HepG2 (cell line): ENCODE results near the gene EXTL1. TPM values are rescaled to one million over a fixed set of nuclear protein-coding genes. Genes with fewer than 3 reads are reported as not detected.

Source experiments
- ATAC-seq: fragments of 200-7000 bp; cut with Tn5 transposase; 3 replicates; pipeline ENCODE4 v1.9.1; 2020; ENCODE audit warnings: mild to moderate bottlenecking, moderate library complexity
- BruUV-seq: library from RNA; stranded (reverse); fragments of 400-500 nt; replicated peaks from 2 replicates; lab custom pipeline; 2021; lab: Mats Ljungman, UMichigan
- CTCF ChIA-PET: fragments of 300-600 bp; formaldehyde crosslinking; extraction: SDS; loops from one replicate; lab custom pipeline; 2021; ENCODE audit warnings: low total read pairs, inconsistent platforms, low intra/inter-chr PET ratio; lab: Yijun Ruan, JAX
- POLR2A ChIA-PET: fragments of 350-600 bp; sonication (Branson Sonifier 250); formaldehyde crosslinking; loops from one replicate; lab custom pipeline; 2020; ENCODE audit warnings: antibody characterized with exemption, inconsistent platforms; lab: Yijun Ruan, JAX
- DNase-seq: peaks from one replicate; pipeline ENCODE4 v3.0.0-alpha.2; 2015; ENCODE audit warnings: low spot score
- FAIRE-seq: peaks from 3 replicates; lab custom pipeline; 2011; peaks lifted over from hg19 to GRCh38; lab: Jason Lieb, UNC
- H2AFZ ChIP-seq: one replicate; pipeline ENCODE4 v1.6.1; 2011; ENCODE audit warnings: low read length, inconsistent platforms
- H3K27ac ChIP-seq: fragments of 300-600 bp; 3 replicates; pipeline ENCODE4 v1.8.0; 2011; ENCODE audit warnings: mixed run types, mild to moderate bottlenecking, mixed read lengths, low read length, inconsistent platforms; ENCODE audit not compliant: insufficient read depth; ENCODE audit errors: extremely low read length
- H3K27me3 ChIP-seq, 2 experiments: fragments of 200-600 bp in 1 of 2; 2 replicates in 1 of 2; 3 replicates in 1 of 2; pipeline versions ENCODE4 v1.6.0 to v1.8.0; 2011; ENCODE audit warnings: low read length in 2 of 2, mild to moderate bottlenecking in 2 of 2, moderate library complexity in 2 of 2, inconsistent platforms in 1 of 2; ENCODE audit not compliant: insufficient read depth in 2 of 2, control insufficient read depth in 1 of 2
- H3K36me3 ChIP-seq, 2 experiments: fragments of 200-600 bp in 1 of 2; replicated peaks in 1 of 2; 2 replicates in 1 of 2; 3 replicates in 1 of 2; pipeline versions ENCODE4 v1.5.1 to v1.8.0; 2011; ENCODE audit warnings: low read length in 2 of 2, inconsistent platforms in 1 of 2; ENCODE audit not compliant: insufficient read depth in 2 of 2, control insufficient read depth in 1 of 2
- H3K4me1 ChIP-seq: 2 replicates; pipeline ENCODE4 v1.5.1; 2012; ENCODE audit warnings: low read length, inconsistent platforms; ENCODE audit not compliant: insufficient read depth
- H3K4me2 ChIP-seq: 2 replicates; pipeline ENCODE4 v1.6.0; 2011; ENCODE audit warnings: low read depth, low read length, inconsistent platforms
- H3K4me3 ChIP-seq, 3 experiments: fragments of 200-600 bp in 1 of 3; sonication (generic), shearing (Covaris generic) in 1 of 3; replicated peaks in 1 of 3; 2 replicates each; pipeline ENCODE4 v1.5.1; 2011 to 2016; ENCODE audit warnings: low read length in 3 of 3, inconsistent platforms in 2 of 3, low read depth in 2 of 3, mild to moderate bottlenecking in 2 of 3, control low read depth in 1 of 3, mixed read lengths in 1 of 3; ENCODE audit not compliant: insufficient read depth in 1 of 3
- H3K79me2 ChIP-seq: one replicate; pipeline ENCODE4 v1.6.1; 2011; ENCODE audit warnings: low read length, inconsistent platforms; ENCODE audit not compliant: insufficient read depth
- H3K9ac ChIP-seq: 2 replicates; pipeline ENCODE4 v1.6.0; 2011; ENCODE audit warnings: mild to moderate bottlenecking, low read depth, low read length, inconsistent platforms; ENCODE audit not compliant: insufficient read depth
- H3K9me3 ChIP-seq: 2 replicates; pipeline ENCODE4 v1.5.1; 2012; ENCODE audit warnings: mild to moderate bottlenecking, low read length
- H4K20me1 ChIP-seq: 2 replicates; pipeline ENCODE4 v1.6.0; 2011; ENCODE audit warnings: inconsistent platforms, mild to moderate bottlenecking, low read length, moderate library complexity; ENCODE audit not compliant: insufficient read depth
- ADNP ChIP-seq: sonication (generic); formaldehyde crosslinking; IDR thresholded peaks from 2 replicates; pipeline ENCODE4 v1.4.0; 2020; ENCODE audit warnings: missing genetic modification reagents
- AKAP8 ChIP-seq: sonication (generic); formaldehyde crosslinking; IDR thresholded peaks from 2 replicates; pipeline ENCODE4 v1.5.1; 2020; ENCODE audit warnings: mild to moderate bottlenecking, missing genetic modification reagents
- ARNT ChIP-seq: fragments of 450-650 bp; IDR thresholded peaks from 2 replicates; pipeline ENCODE4 v1.6.1; 2017
- CBX2 ChIP-seq, 2 experiments: fragments of 200-600 bp in 1 of 2; sonication (generic); formaldehyde crosslinking in 1 of 2; IDR thresholded peaks; 2 replicates each; pipeline versions ENCODE4 v1.7.0 to v1.8.1; 2018 to 2022; ENCODE audit warnings: low read depth in 2 of 2, low read length in 1 of 2, mild to moderate bottlenecking in 1 of 2, missing genetic modification reagents in 1 of 2
- CEBPB ChIP-seq: IDR thresholded peaks from 2 replicates; pipeline ENCODE4 v1.6.1; 2011; ENCODE audit warnings: low read depth, low read length, improper control_type of control experiment, borderline replicate concordance
- CREB1 ChIP-seq, 2 experiments: fragments of 450-650 bp in 1 of 2; IDR thresholded peaks; 2 replicates each; pipeline ENCODE4 v1.6.1; 2016 to 2017; ENCODE audit warnings: control low read depth in 1 of 2, mild to moderate bottlenecking in 1 of 2, missing compliant biosample characterization in 1 of 2, missing genetic modification characterization in 1 of 2
- MAFG ChIP-seq: sonication (generic); formaldehyde crosslinking; IDR thresholded peaks from 2 replicates; pipeline ENCODE4 v1.5.1; 2020; ENCODE audit warnings: mild to moderate bottlenecking, missing genetic modification reagents
- MAFK ChIP-seq, 2 experiments: IDR thresholded peaks in 1 of 2; conservative IDR thresholded peaks in 1 of 2; 2 replicates each; pipeline ENCODE4 v1.6.1; 2011; ENCODE audit warnings: improper control_type of control experiment in 2 of 2, low read length in 2 of 2
- NR2F6 ChIP-seq, 2 experiments: IDR thresholded peaks; 2 replicates each; pipeline ENCODE4 v1.6.1; 2016; ENCODE audit warnings: antibody characterized with exemption in 1 of 2, mild to moderate bottlenecking in 1 of 2
- REL ChIP-seq: sonication (generic); formaldehyde crosslinking; conservative IDR thresholded peaks from 2 replicates; pipeline ENCODE4 v1.8.0; 2022; ENCODE audit warnings: mild to moderate bottlenecking, missing genetic modification reagents, moderate library complexity
- REXO4 ChIP-seq: sonication (generic); formaldehyde crosslinking; IDR thresholded peaks from 2 replicates; pipeline ENCODE4 v1.8.0; 2022; ENCODE audit warnings: missing genetic modification reagents, mild to moderate bottlenecking, borderline replicate concordance
- SATB2 ChIP-seq: sonication (generic); formaldehyde crosslinking; IDR thresholded peaks from 2 replicates; pipeline ENCODE4 v1.5.0; 2020; ENCODE audit warnings: missing genetic modification reagents
- SOX13 ChIP-seq, 3 experiments: fragments of 450-650 bp in 1 of 3; sonication (generic) in 1 of 3; formaldehyde crosslinking in 1 of 3; IDR thresholded peaks in 2 of 3; conservative IDR thresholded peaks in 1 of 3; 2 replicates each; pipeline versions ENCODE4 v1.5.0 to v1.6.1; 2016 to 2020; ENCODE audit warnings: antibody characterized with exemption in 1 of 3, mild to moderate bottlenecking in 1 of 3, missing compliant biosample characterization in 1 of 3, missing genetic modification reagents in 1 of 3, moderate library complexity in 1 of 3
- TARDBP ChIP-seq: sonication (generic); formaldehyde crosslinking; IDR thresholded peaks from 2 replicates; pipeline ENCODE4 v1.8.0; 2022; ENCODE audit warnings: mild to moderate bottlenecking, missing genetic modification reagents
- TOE1 ChIP-seq: sonication (generic); formaldehyde crosslinking; IDR thresholded peaks from 2 replicates; pipeline ENCODE4 v1.4.0; 2020; ENCODE audit warnings: mild to moderate bottlenecking, missing genetic modification reagents
- ZNF263 ChIP-seq: sonication (generic); formaldehyde crosslinking; IDR thresholded peaks from 2 replicates; pipeline ENCODE4 v1.4.0; 2020; ENCODE audit warnings: missing genetic modification reagents
- ZNF460 ChIP-seq: sonication (generic); formaldehyde crosslinking; IDR thresholded peaks from 2 replicates; pipeline ENCODE4 v1.5.1; 2020; ENCODE audit warnings: missing genetic modification reagents, mild to moderate bottlenecking, borderline replicate concordance
- ZNF768 ChIP-seq: sonication (generic); formaldehyde crosslinking; IDR thresholded peaks from 2 replicates; pipeline ENCODE4 v1.4.0; 2020; ENCODE audit warnings: missing genetic modification reagents
- ZNF775 ChIP-seq: sonication (generic); formaldehyde crosslinking; IDR thresholded peaks from 2 replicates; pipeline ENCODE4 v1.4.0; 2020; ENCODE audit warnings: missing genetic modification reagents, mild to moderate bottlenecking, moderate library complexity, borderline replicate concordance
- WGBS: methylation state at CpG from one replicate; pipeline ENCODE4 v1.1.6; 2017; ENCODE audit warnings: low lambda C conversion rate; 5-methylcytosine and 5-hydroxymethylcytosine counted together
- in situ Hi-C: cut with HindIII; loops from 2 replicates; pipeline ENCODE4 v1.10.0; 2017; ENCODE audit warnings: low pct_unique_long_range_greater_than_20kb; ENCODE audit not compliant: extremely low pct_ligation_motif_present
- intact Hi-C: fragments of 100-400 bp; cut with micrococcal nuclease; formaldehyde crosslinking; loops from one replicate; pipeline ENCODE4 v1.10.0; 2022; ENCODE audit not compliant: unreplicated experiment
- polyA plus RNA-seq, 8 experiments: library from polyadenylated mRNA; depleted of rRNA in 3 of 8; stranded (reverse) in 7 of 8; unstranded in 1 of 8; fragments of >200 nt; fragmentation: Illumina TruSeq in 4 of 8; extraction: Trizol in 4 of 8; gene quantifications; 2 replicates each; pipeline versions ENCODE4 v1.2.1 to v1.2.3, GENCODE V29; 2011 to 2016; ENCODE audit warnings: low read depth in 4 of 8, missing spikeins in 1 of 8, mixed read lengths in 1 of 8; ENCODE audit not compliant: insufficient read depth in 1 of 8
- total RNA-seq, 5 experiments: library from RNA; depleted of rRNA; stranded (reverse); fragments of >200 nt; fragmentation: Illumina TruSeq; extraction: Trizol; gene quantifications; 2 replicates each; pipeline ENCODE4 v1.2.3, GENCODE V29; 2016; ENCODE audit warnings: low read depth in 1 of 5

EXTL1 gene
- total and polyA plus RNA-seq, 2 of the 13 experiments (the other 11 are each of a cell fraction or from before 2014, with no cell fraction given) = 0.35 to 1.0 TPM

DNA sequence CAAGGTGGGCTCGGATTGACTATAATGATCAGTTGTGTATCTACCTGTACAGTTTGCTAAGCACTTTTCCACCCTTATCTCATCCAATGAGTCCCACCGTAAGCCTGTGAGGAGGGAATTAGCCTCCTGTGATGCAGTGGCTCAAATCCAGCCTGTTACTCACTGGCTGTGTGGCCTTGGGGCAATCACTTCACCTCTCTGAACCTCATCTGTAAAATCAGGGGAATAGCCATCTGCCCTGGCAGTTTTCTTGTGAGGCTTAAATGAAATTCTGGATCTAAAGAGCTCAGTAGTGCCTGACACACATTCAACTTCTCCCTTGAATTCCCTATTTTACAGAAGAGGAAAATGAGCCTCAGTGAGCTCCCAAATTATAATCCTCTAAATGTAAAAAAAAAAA lies 7.4 kb upstream of the EXTL1 start:
- 4% methylated on average over 2 of the region's 2 CpGs for WGBS
- TF ChIP-seq ZNF768 (peak; percentile 73; the same call in 1 of the 2 replicates), MAFK (conservative IDR thresholded peaks at IDR 0.05 in 1 of 2, IDR thresholded peaks at IDR 0.05 in 1 of 2; ENCODE audit: low read length in 2 of 2) (no peak)
- H3K4me3 ChIP-seq = no peak overlapping the region
- H3K36me3 ChIP-seq = no peaks in the 10 kb centered on the region
- ATAC-seq = no peak
- peaks cover 7 to 8% of the 10 kb centered on the region in 2 experiments; a peak in 3 of 5 replicates for H3K27me3 ChIP-seq
- H3K9me3 ChIP-seq = no peaks in the 10 kb centered on the region
- POLR2A ChIA-PET = no interaction called here
- intact Hi-C loops (no loop called here), in situ Hi-C loops (no loop called here)
- no peak overlapping the region for H3K4me2 ChIP-seq
- H3K4me1 ChIP-seq = peaks cover 58% of the 10 kb centered on the region
- DNase-seq = no peak
- no peak overlapping the region for H2AFZ ChIP-seq
- FAIRE-seq = no peak
- no peak overlapping the region for H3K27ac ChIP-seq
- no peak overlapping the region for H3K9ac ChIP-seq
- no peaks in the 10 kb centered on the region for H3K79me2 ChIP-seq
- no peaks in the 10 kb centered on the region for H4K20me1 ChIP-seq
- CTCF ChIA-PET = no interaction called here
- no TSS peak for BruUV-seq

DNA sequence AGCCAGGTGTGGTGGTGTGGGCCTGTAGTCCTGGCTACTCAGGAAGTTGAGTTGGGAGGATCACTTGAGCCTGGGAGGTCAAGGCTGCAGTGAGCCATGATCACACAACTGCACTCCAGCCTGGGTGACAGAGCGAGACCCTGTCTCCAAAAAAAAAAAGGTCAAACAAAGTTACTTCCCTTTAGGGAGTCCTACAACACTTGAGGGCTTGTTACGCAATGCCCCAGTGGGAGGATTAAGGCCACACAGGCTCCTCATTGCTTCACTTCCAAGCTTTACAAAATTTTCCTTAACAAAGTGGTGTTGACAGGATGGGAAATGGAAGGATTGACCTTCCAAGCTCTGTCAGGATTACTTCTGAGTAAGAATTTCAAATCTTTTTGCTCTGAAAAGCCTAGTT lies 6.2 kb upstream of the EXTL1 start:
- DNase-seq (peak; percentile 28), FAIRE-seq (no peak)
- TF ChIP-seq SOX13 (IDR thresholded peaks at IDR 0.05) (no peak), SOX13 (CRISPR knock-in tag; conservative IDR thresholded peaks at IDR 0.05 in 1 of 2, IDR thresholded peaks at IDR 0.05 in 1 of 2) (peak in 1 of 2 experiments; percentile 34; a peak in 1 of 4 replicates), SATB2 (CRISPR knock-in tag) (no peak), ADNP (no peak), CEBPB (peak; percentile 88), ARNT (no peak), REL (CRISPR knock-in tag) (no peak), TARDBP (CRISPR knock-in tag) (no peak), MAFG (CRISPR knock-in tag) (no peak), CREB1 (IDR thresholded peaks at IDR 0.05) (no peak), CREB1 (CRISPR knock-in tag; IDR thresholded peaks at IDR 0.05) (no peak), AKAP8 (CRISPR knock-in tag) (no peak), ZNF775 (CRISPR knock-in tag) (no peak), TOE1 (CRISPR knock-in tag) (no peak), CBX2 (IDR thresholded peaks at IDR 0.05; ENCODE audit: low read depth, low read length) (no peak), CBX2 (CRISPR knock-in tag; IDR thresholded peaks at IDR 0.05; ENCODE audit: low read depth) (no peak), NR2F6 (IDR thresholded peaks at IDR 0.05) (0 out of 2 replicates have a peak, but pooled peaks have one; percentile 13), NR2F6 (CRISPR knock-in tag; IDR thresholded peaks at IDR 0.05) (peak; percentile 53; the same call in 1 of the 2 replicates), REXO4 (CRISPR knock-in tag) (no peak), ZNF263 (CRISPR knock-in tag) (0 out of 2 replicates have a peak, but pooled peaks have one; percentile 44), ZNF460 (CRISPR knock-in tag) (peak; percentile 82)

More for the DNA sequence above, 6.2 kb upstream of the EXTL1 start:
- 27% methylated on average over 2 of the region's 2 CpGs for WGBS
- H3K27me3 ChIP-seq = peaks cover 8 to 10% of the 10 kb centered on the region in 2 experiments; a peak in 4 of 5 replicates
- no peaks in the 10 kb centered on the region for H3K79me2 ChIP-seq
- ATAC-seq = no peak
- no peaks in the 10 kb centered on the region for H3K9me3 ChIP-seq
- H4K20me1 ChIP-seq = no peaks in the 10 kb centered on the region
- POLR2A ChIA-PET = no interaction called here
- no peak overlapping the region for H2AFZ ChIP-seq
- CTCF ChIA-PET = no interaction called here
- H3K4me2 ChIP-seq = no peak overlapping the region
- H3K4me1 ChIP-seq = peaks cover 64% of the 10 kb centered on the region
- BruUV-seq = no TSS peak
- H3K4me3 ChIP-seq = no peak overlapping the region
- H3K9ac ChIP-seq = no peak overlapping the region
- intact Hi-C loops = no loop called here
- no peaks in the 10 kb centered on the region for H3K36me3 ChIP-seq
- no peak overlapping the region for H3K27ac ChIP-seq
- in situ Hi-C loops = no loop called here
